Loucy (cell line): ENCODE data around the gene NHEJ1.

ENCODE experiments used
- H2AFZ ChIP-seq: fragments of 200-600 bp; sonication (generic); 2 replicates; pipeline ENCODE4 v1.6.0; 2016; ENCODE audit warnings: antibody characterized with exemption, mild to moderate bottlenecking, low read length, moderate library complexity
- H3F3A ChIP-seq: fragments of 200-600 bp; 2 replicates; pipeline ENCODE4 v1.6.0; 2016; ENCODE audit warnings: antibody characterized with exemption, low read depth, mild to moderate bottlenecking
- H3K27me3 ChIP-seq: fragments of 200-600 bp; sonication (generic); 2 replicates; pipeline ENCODE4 v1.6.1; 2014; ENCODE audit warnings: low read length, mild to moderate bottlenecking; ENCODE audit not compliant: insufficient read depth, poor library complexity, severe bottlenecking
- H3K36me3 ChIP-seq: fragments of 200-600 bp; sonication (generic); 2 replicates; pipeline ENCODE4 v1.6.1; 2016; ENCODE audit warnings: low read length; ENCODE audit not compliant: insufficient read depth
- H3K4me1 ChIP-seq: fragments of 200-600 bp; sonication (generic); 2 replicates; pipeline ENCODE4 v1.5.1; 2014; ENCODE audit warnings: low read length, mild to moderate bottlenecking; ENCODE audit not compliant: insufficient read depth, poor library complexity, severe bottlenecking
- H3K4me2 ChIP-seq: fragments of 200-600 bp; sonication (generic); 2 replicates; pipeline ENCODE4 v1.6.0; 2014; ENCODE audit warnings: antibody characterized with exemption, low read length, low read depth, mild to moderate bottlenecking; ENCODE audit not compliant: poor library complexity, severe bottlenecking
- H3K4me3 ChIP-seq: fragments of 200-600 bp; sonication (generic); 2 replicates; pipeline ENCODE4 v1.5.1; 2014; ENCODE audit warnings: low read length, mild to moderate bottlenecking, mixed read lengths; ENCODE audit not compliant: poor library complexity, severe bottlenecking
- H3K79me2 ChIP-seq: fragments of 200-600 bp; sonication (generic); 2 replicates; pipeline ENCODE4 v1.6.1; 2014; ENCODE audit warnings: low read length; ENCODE audit not compliant: insufficient read depth
- H3K9ac ChIP-seq: fragments of 200-600 bp; sonication (generic); 2 replicates; pipeline ENCODE4 v1.6.0; 2014; ENCODE audit warnings: mild to moderate bottlenecking, low read depth, low read length, moderate library complexity; ENCODE audit not compliant: poor library complexity, severe bottlenecking
- H3K9me2 ChIP-seq: fragments of 200-600 bp; sonication (generic); replicated peaks from 2 replicates; pipeline ENCODE4 v1.6.1; 2016; ENCODE audit warnings: low read depth, low read length, mixed read lengths
- H3K9me3 ChIP-seq: fragments of 200-600 bp; sonication (generic); 2 replicates; pipeline ENCODE4 v1.6.1; 2014; ENCODE audit warnings: mild to moderate bottlenecking, antibody characterized with exemption, low read length, low read depth; ENCODE audit not compliant: insufficient read depth
- H4K20me1 ChIP-seq: fragments of 200-600 bp; sonication (generic); 2 replicates; pipeline ENCODE4 v1.6.0; 2014; ENCODE audit warnings: antibody characterized with exemption, low read length, mild to moderate bottlenecking; ENCODE audit not compliant: insufficient read depth, poor library complexity, severe bottlenecking
- EZH2phosphoT487 ChIP-seq: fragments of 200-600 bp; IDR thresholded peaks from 2 replicates; pipeline ENCODE4 v1.6.1; 2018; ENCODE audit warnings: antibody characterized with exemption, mild to moderate bottlenecking, moderate library complexity, borderline replicate concordance
- TF ChIP-seq, protein P1 (sequence below): fragments of 200-600 bp; sonication (generic); conservative IDR thresholded peaks from 2 replicates; pipeline ENCODE4 v1.5.1; 2014; ENCODE audit warnings: mild to moderate bottlenecking, antibody characterized with exemption, low read length

The NHEJ1 gene

DNA sequence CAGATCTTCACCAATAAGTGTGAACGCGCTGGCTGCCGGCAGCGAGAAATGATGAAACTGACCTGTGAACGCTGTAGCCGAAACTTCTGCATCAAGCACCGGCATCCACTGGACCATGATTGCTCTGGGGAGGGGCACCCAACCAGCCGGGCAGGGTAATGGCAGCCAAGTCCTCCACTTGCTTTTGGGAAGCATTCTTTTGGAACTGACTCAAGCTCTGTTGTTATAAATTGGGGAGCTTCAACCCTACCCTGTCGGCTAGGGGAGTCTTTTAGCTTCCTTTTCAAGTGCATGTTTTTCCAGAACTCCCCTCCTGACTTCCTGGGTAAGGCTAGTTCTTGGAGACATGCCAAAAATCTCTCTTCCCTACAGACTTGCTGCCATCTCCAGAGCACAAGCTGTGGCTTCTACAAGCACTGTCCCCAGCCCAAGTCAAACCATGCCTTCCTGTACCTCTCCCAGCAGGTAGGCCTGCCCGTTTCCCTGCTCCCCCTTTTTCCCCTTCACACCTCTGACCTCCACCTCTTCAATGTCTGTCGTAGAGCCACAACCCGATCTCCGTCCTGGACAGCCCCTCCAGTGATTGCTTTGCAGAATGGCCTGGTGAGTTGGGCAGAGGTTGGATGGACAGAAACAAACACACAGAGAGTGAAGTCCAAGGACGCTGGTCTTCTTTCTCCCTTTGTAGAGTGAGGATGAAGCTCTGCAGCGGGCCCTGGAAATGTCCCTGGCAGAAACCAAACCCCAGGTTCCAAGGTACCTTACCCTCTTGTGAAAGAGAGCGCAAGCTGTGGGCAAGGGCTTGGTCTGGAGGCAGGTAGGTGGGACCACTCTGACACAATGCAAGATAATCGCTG, 47.5 kb upstream of the NHEJ1 start:
- Histone ChIP-seq H4K20me1 (peaks cover 4% of the 10 kb centered on the region), H3K9me2 (no peaks in the 10 kb centered on the region), H3K9me3 (peaks cover 4% of the 10 kb centered on the region; the same call in 1 of the 2 replicates), H3K4me2 (peak overlapping the region; percentile 100), H3K27me3 (no peaks in the 10 kb centered on the region), H3K9ac (peak overlapping the region; percentile 87), H3K36me3 (no peaks in the 10 kb centered on the region), H3K79me2 (peaks cover 9% of the 10 kb centered on the region; the same call in 1 of the 2 replicates), H3K4me3 (peak overlapping the region; percentile 90), H3K4me1 (peaks cover 18% of the 10 kb centered on the region), H2AFZ (no peak overlapping the region), H3F3A (0 out of 2 replicates have a peak, but pooled peaks cover 5% of the 10 kb centered on the region)
- TF ChIP-seq, protein P1, sequence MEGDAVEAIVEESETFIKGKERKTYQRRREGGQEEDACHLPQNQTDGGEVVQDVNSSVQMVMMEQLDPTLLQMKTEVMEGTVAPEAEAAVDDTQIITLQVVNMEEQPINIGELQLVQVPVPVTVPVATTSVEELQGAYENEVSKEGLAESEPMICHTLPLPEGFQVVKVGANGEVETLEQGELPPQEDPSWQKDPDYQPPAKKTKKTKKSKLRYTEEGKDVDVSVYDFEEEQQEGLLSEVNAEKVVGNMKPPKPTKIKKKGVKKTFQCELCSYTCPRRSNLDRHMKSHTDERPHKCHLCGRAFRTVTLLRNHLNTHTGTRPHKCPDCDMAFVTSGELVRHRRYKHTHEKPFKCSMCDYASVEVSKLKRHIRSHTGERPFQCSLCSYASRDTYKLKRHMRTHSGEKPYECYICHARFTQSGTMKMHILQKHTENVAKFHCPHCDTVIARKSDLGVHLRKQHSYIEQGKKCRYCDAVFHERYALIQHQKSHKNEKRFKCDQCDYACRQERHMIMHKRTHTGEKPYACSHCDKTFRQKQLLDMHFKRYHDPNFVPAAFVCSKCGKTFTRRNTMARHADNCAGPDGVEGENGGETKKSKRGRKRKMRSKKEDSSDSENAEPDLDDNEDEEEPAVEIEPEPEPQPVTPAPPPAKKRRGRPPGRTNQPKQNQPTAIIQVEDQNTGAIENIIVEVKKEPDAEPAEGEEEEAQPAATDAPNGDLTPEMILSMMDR, result no peak
- no peak for TF ChIP-seq EZH2phosphoT487

DNA sequence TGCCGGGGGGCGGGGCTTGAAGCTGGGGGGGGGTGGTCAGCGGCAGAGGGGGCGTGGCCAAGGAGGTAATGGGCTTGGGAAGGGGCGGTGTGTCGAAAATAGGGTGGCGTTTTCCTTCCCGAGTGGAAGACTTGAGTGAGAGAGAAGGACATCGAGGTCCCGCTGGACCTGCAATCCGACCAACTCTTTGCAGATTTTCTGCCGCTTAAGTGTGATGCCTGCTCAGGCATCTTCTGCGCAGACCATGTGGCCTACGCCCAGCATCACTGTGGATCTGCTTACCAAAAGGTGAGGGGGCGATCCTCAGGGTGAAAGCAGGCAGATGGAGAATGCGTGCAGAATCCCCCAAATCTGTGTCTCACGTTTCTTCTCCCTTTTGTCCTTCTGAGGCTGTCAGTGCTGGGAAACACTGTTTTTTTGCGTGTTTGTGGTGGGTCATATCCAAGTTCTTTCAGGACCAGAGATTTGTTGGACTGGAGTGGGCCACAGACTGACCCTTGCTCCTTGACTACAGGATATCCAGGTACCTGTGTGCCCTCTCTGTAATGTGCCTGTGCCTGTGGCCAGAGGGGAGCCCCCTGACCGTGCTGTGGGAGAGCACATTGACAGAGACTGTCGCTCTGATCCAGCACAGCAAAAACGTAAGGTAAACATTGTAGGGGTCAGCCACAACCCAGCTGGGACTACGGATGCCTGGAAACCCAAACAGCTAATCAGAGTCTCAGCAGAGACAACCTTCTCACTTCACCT, 46.7 kb upstream of the NHEJ1 start:
- H3K4me3 ChIP-seq, result peak overlapping the region; percentile 90
- H3K79me2 ChIP-seq, result peaks cover 9% of the 10 kb centered on the region; the same call in 1 of the 2 replicates
- H3K4me1 ChIP-seq, result peaks cover 18% of the 10 kb centered on the region
- peaks cover 4% of the 10 kb centered on the region; the same call in 1 of the 2 replicates for H3K9me3 ChIP-seq
- H3K36me3 ChIP-seq, result no peaks in the 10 kb centered on the region
- TF ChIP-seq EZH2phosphoT487, result no peak
- TF ChIP-seq, protein P1, result no peak
- peak overlapping the region; percentile 87 for H3K9ac ChIP-seq
- H3K9me2 ChIP-seq, result no peaks in the 10 kb centered on the region
- peak overlapping the region; percentile 93 for H2AFZ ChIP-seq
- H3K4me2 ChIP-seq, result peak overlapping the region; percentile 100
- peaks cover 4% of the 10 kb centered on the region for H4K20me1 ChIP-seq
- H3F3A ChIP-seq, result 0 out of 2 replicates have a peak, but pooled peaks cover 5% of the 10 kb centered on the region
- H3K27me3 ChIP-seq, result no peaks in the 10 kb centered on the region

DNA sequence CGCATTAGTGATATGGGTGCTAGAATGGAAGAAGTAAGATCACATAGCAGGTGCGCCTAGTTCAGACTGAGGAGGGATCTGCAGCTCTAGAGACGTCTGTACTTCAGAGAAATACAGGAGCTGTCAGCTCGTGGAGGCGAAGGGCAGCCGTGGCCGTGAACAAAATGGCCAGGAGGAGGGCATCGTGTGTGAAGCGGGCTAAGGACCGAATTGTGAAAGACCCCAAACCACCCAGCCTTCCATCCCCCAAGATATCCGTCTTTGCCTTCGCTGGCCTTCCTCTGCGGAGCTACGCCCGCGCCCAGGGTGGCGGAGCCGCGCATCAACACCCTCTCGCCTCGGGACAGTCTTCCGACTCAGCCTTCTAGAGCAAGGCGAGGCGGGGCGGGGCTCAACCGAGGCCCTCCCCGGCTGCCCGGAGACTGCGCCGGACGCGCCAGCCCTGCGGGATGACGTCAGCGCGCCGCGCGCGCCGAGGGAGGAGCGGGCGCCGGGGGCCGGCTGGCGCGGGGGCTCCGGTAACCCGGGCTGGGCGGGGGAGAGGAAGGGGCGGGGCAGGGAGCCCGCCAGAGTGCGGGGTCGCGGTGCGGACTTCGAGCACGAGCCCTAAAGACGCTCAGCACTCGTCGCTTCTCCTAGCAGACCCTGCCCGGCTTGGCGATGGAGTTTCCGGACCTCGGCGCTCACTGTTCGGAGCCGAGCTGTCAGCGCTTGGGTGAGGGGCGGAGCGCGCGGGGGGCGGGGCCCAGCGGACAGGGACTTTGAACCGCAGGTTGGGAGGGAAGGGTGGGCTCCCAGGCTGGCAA, 45.9 kb upstream of the NHEJ1 start, which contains the start of gene ZFAND2B:
Gene ZFAND2B (plus strand): TSS at position 455 of the 806 bp plus-strand sequence. CDS start 206 bp downstream, at position 661.
- Histone ChIP-seq H3K4me1 (peaks cover 18% of the 10 kb centered on the region), H3K79me2 (peaks cover 9% of the 10 kb centered on the region; the same call in 1 of the 2 replicates), H3K27me3 (no peaks in the 10 kb centered on the region), H3K9me2 (no peaks in the 10 kb centered on the region), H4K20me1 (peaks cover 4% of the 10 kb centered on the region), H2AFZ (peak within 1 kb of the TSS; percentile 93), H3K4me2 (peak within 1 kb of the TSS; percentile 100), H3K9ac (peak within 1 kb of the TSS; percentile 87), H3F3A (0 out of 2 replicates have a peak, but pooled peaks cover 5% of the 10 kb centered on the region), H3K4me3 (peak within 1 kb of the TSS; percentile 90), H3K36me3 (no peaks in the 10 kb centered on the region), H3K9me3 (peaks cover 8% of the 10 kb centered on the region; the same call in 1 of the 2 replicates)
- no peak for TF ChIP-seq EZH2phosphoT487
